ENCODE measurements around the gene CREG1. TPM values are rescaled to one million over a fixed set of nuclear protein-coding genes. Genes with fewer than 3 reads are reported as not detected.
A peak's percentile ranks its signal among the peaks of the same experiment; 100 is the strongest.
"Not testable (repeated sequence)": the region's sequence is repeated elsewhere in the genome, so short reads cannot be mapped to it uniquely, and the experiment has no call there.

Gene CREG1
- total RNA-seq, 2 donors from 2014 or later = 43.2 to 72.7 TPM

GRCh38 chr1:167564612-167565270 is 11.2 kb upstream of the CREG1 start:
- no peak for DNase-seq
- H3K27me3 ChIP-seq = no peaks in the 10 kb centered on the region
- H3K27ac ChIP-seq = no peak overlapping the region
- no peak overlapping the region for H3K4me3 ChIP-seq
- no peak for TF ChIP-seq CTCF (IDR thresholded peaks at IDR 0.05)
- no peaks in the 10 kb centered on the region for H3K36me3 ChIP-seq
- H3K9ac ChIP-seq (ENCODE audit: low read depth in 2 of 2, low read length in 2 of 2) = no peak overlapping the region
- H3K9me3 ChIP-seq = no peaks in the 10 kb centered on the region
- intact Hi-C loops (cut with DNase I) = loop anchor here (5.0 kb wide), 1 partner anchor 128 kb away; no protein-coding TSS in a partner anchor
- no peaks in the 10 kb centered on the region for H3K4me1 ChIP-seq

- intact Hi-C loops (cut with DNase I) = loop anchor here (5.0 kb wide), 1 partner anchor 129 kb away; no protein-coding TSS in a partner anchor
- no peak for DNase-seq
- Histone ChIP-seq H3K4me3 (no peak overlapping the region), H3K36me3 (no peaks in the 10 kb centered on the region), H3K9ac (ENCODE audit: low read depth in 2 of 2, low read length in 2 of 2) (no peak overlapping the region), H3K27me3 (no peaks in the 10 kb centered on the region), H3K27ac (no peak overlapping the region), H3K4me1 (no peaks in the 10 kb centered on the region), H3K9me3 (no peaks in the 10 kb centered on the region)
- TF ChIP-seq CTCF (IDR thresholded peaks at IDR 0.05) = no peak
Measured at GRCh38 chr1:167563579-167564246, 10.2 kb upstream of the CREG1 start.

- intact Hi-C loops (cut with DNase I) = loop anchor here (5.0 kb wide), 1 partner anchor 130 kb away; no protein-coding TSS in a partner anchor
Measured at GRCh38 chr1:167562702-167563101, 9.1 kb upstream of the CREG1 start.

GRCh38 chr1:167561753-167562152 is 8.2 kb upstream of the CREG1 start:
- H3K9ac ChIP-seq (ENCODE audit: low read depth in 2 of 2, low read length in 2 of 2) = no peak overlapping the region
- no peaks in the 10 kb centered on the region for H3K36me3 ChIP-seq
- intact Hi-C loops (cut with DNase I) = loop anchor here (5.0 kb wide), 1 partner anchor 131 kb away; no protein-coding TSS in a partner anchor
- no peak overlapping the region for H3K27ac ChIP-seq
- H3K4me3 ChIP-seq = no peak overlapping the region
- H3K9me3 ChIP-seq = no peaks in the 10 kb centered on the region
- H3K27me3 ChIP-seq = no peaks in the 10 kb centered on the region
- DNase-seq = no peak
- no peaks in the 10 kb centered on the region for H3K4me1 ChIP-seq
- TF ChIP-seq CTCF (IDR thresholded peaks at IDR 0.05) = no peak

More at GRCh38 chr1:167562702-167563101, 9.1 kb upstream of the CREG1 start:
- Histone ChIP-seq H3K4me1 (no peaks in the 10 kb centered on the region), H3K9me3 (no peaks in the 10 kb centered on the region), H3K27ac (no peak overlapping the region), H3K9ac (ENCODE audit: low read depth in 2 of 2, low read length in 2 of 2) (no peak overlapping the region), H3K36me3 (no peaks in the 10 kb centered on the region), H3K27me3 (no peaks in the 10 kb centered on the region), H3K4me3 (no peak overlapping the region)
- no peak for TF ChIP-seq CTCF (IDR thresholded peaks at IDR 0.05)
- no peak for DNase-seq

- TF ChIP-seq CTCF (IDR thresholded peaks at IDR 0.05) = peak; percentile 85
- intact Hi-C loops (cut with DNase I) = no loop called here
- Histone ChIP-seq H3K4me1 (peaks cover 4% of the 10 kb centered on the region), H3K4me3 (no peak overlapping the region), H3K36me3 (no peaks in the 10 kb centered on the region), H3K27me3 (no peaks in the 10 kb centered on the region), H3K9me3 (no peaks in the 10 kb centered on the region), H3K9ac (ENCODE audit: low read depth in 2 of 2, low read length in 2 of 2) (no peak overlapping the region), H3K27ac (no peak overlapping the region)
- peak; percentile 81 for DNase-seq
Measured at GRCh38 chr1:167555971-167556714, 2.6 kb upstream of the CREG1 start.

GRCh38 chr1:167555072-167555471 is 1.5 kb upstream of the CREG1 start:
- DNase-seq; H3K4me3 ChIP-seq; H3K9me3 ChIP-seq; H3K4me1 ChIP-seq; H3K36me3 ChIP-seq; intact Hi-C loops (cut with DNase I); H3K27me3 ChIP-seq; H3K9ac ChIP-seq (ENCODE audit: low read depth in 2 of 2, low read length in 2 of 2); H3K27ac ChIP-seq: not testable (repeated sequence)
